CD4-positive, alpha-beta T cell (primary cell): ENCODE results near the gene SLC29A1. TPM values are rescaled to one million over a fixed set of nuclear protein-coding genes. Genes with fewer than 3 reads are reported as not detected.

Source experiments
- ATAC-seq: fragments of 200-7000 bp; cut with Tn5 transposase; one replicate; pipeline ENCODE4 v1.10.0; 2022; ENCODE audit warnings: mild to moderate bottlenecking; ENCODE audit not compliant: poor library complexity
- CTCF ChIA-PET: fragments of 350-600 bp; sonication (Branson Sonifier 250); formaldehyde crosslinking; loops from one replicate; lab custom pipeline; 2021; ENCODE audit warnings: antibody characterized with exemption, inconsistent platforms; lab: Charles Lee
- POLR2A ChIA-PET: fragments of 350-600 bp; sonication (Branson Sonifier 250); formaldehyde crosslinking; loops from one replicate; lab custom pipeline; 2021; ENCODE audit warnings: antibody characterized with exemption, inconsistent platforms; lab: Charles Lee
- DNase-seq, 14 experiments: peaks; one replicate each; pipeline ENCODE4 v3.0.0-alpha.2; 2013 to 2020; ENCODE audit warnings: mixed read lengths in 2 of 14
- H3K27ac ChIP-seq, 2 donors: one replicate each; pipeline versions ENCODE4 v1.5.1 to v1.7.0; 2013; ENCODE audit warnings: low read length in 2 of 2, low read depth in 1 of 2, mild to moderate bottlenecking in 1 of 2
- H3K27me3 ChIP-seq, 2 experiments: 1 replicate in 1 of 2; 2 replicates in 1 of 2; pipeline versions ENCODE4 v1.6.1 to v1.7.0; 2013; ENCODE audit warnings: low read length in 2 of 2, control low read depth in 1 of 2, mild to moderate bottlenecking in 1 of 2, moderate library complexity in 1 of 2; ENCODE audit not compliant: insufficient read depth in 2 of 2, control insufficient read depth in 1 of 2
- H3K36me3 ChIP-seq: one replicate; pipeline ENCODE4 v1.6.1; 2013; ENCODE audit warnings: low read length, control low read depth; ENCODE audit not compliant: insufficient read depth
- H3K4me1 ChIP-seq: one replicate; pipeline ENCODE4 v1.6.1; 2013; ENCODE audit warnings: low read length, control low read depth; ENCODE audit not compliant: insufficient read depth
- H3K4me3 ChIP-seq: one replicate; pipeline ENCODE4 v1.5.1; 2013; ENCODE audit warnings: mild to moderate bottlenecking, low read length, moderate library complexity
- H3K9me3 ChIP-seq, 2 experiments: 1 replicate in 1 of 2; 2 replicates in 1 of 2; pipeline versions ENCODE4 v1.6.1 to v1.7.0; 2013; ENCODE audit warnings: low read length in 2 of 2, mild to moderate bottlenecking in 2 of 2, control low read depth in 1 of 2, moderate library complexity in 1 of 2; ENCODE audit not compliant: control insufficient read depth in 1 of 2, insufficient read depth in 1 of 2
- H3K27ac Mint-ChIP-seq: one replicate; pipeline ENCODE4 v1.8.0; 2020; ENCODE audit warnings: mixed read lengths
- H3K27me3 Mint-ChIP-seq: one replicate; pipeline ENCODE4 v1.8.0; 2021; ENCODE audit warnings: mixed read lengths
- H3K36me3 Mint-ChIP-seq: one replicate; pipeline ENCODE4 v1.8.0; 2021; ENCODE audit warnings: low read depth, mixed read lengths
- H3K4me1 Mint-ChIP-seq: one replicate; pipeline ENCODE4 v1.8.0; 2021; ENCODE audit warnings: low read depth, mixed read lengths
- H3K4me3 Mint-ChIP-seq: one replicate; pipeline ENCODE4 v1.8.0; 2020; ENCODE audit warnings: mild to moderate bottlenecking, mixed read lengths
- H3K9me3 Mint-ChIP-seq: one replicate; pipeline ENCODE4 v1.8.0; 2020; ENCODE audit warnings: mixed read lengths
- intact Hi-C, 2 experiments: fragments of 100-400 bp; cut with DNase I in 1 of 2; cut with micrococcal nuclease in 1 of 2; formaldehyde crosslinking; loops; one replicate each; pipeline versions ENCODE4 v1.15.1 to v1.9.0; 2023 to 2025; cut with DNase I, micrococcal nuclease
- total RNA-seq, 174 experiments: library from RNA in 2 of 174; stranded (reverse) in 2 of 174; gene quantifications; one replicate each; pipeline ENCODE4 v1.2.3 and lab custom pipeline; 2021 to 2026
- TF ChIP-seq, protein P1 (sequence below): fragments of 200-600 bp; IDR thresholded peaks from one replicate; pipeline ENCODE4 v1.8.0; 2022; ENCODE audit warnings: antibody characterized with exemption, mild to moderate bottlenecking

SLC29A1 gene
- total RNA-seq, 2 experiments from 2014 or later: 0.67 to 1.3 TPM

DNA sequence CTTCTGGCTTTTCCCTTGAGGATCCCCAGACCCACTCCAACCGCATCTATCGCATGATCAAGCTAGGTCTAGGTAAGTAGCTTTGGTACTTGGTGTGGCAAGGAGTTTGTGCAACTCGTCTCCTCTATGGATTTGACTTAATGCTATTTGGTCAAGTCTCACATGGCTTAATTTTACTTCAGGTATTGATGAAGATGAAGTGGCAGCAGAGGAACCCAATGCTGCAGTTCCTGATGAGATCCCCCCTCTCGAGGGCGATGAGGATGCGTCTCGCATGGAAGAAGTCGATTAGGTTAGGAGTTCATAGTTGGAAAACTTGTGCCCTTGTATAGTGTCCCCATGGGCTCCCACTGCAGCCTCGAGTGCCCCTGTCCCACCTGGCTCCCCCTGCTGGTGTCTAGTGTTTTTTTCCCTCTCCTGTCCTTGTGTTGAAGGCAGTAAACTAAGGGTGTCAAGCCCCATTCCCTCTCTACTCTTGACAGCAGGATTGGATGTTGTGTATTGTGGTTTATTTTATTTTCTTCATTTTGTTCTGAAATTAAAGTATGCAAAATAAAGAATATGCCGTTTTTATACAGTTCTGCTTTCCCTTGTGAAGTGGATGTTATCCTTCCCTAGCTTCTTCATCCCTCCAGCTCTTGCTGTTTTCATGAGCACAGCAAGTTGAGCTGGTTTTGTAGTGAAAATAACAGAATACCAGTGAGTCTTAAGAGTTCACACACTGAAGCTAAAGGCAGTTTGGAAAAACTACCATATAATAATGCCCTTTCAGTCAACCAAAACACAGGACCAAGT lies 30.1 kb downstream of the SLC29A1 start:
- ChIA-PET POLR2A (interaction anchor here (0.9 to 4.0 kb wide), 4 partner anchors 7 to 68 kb away, joined by 3 to 135 read pairs (median 6); partner anchors contain the start of gene HSP90AB1), CTCF (interaction anchor here (0.9 to 1.0 kb wide), 2 partner anchors 17 to 59 kb away, joined by 3 to 4 read pairs; partner anchors contain the start of genes AARS2 and TMEM151B)
- ATAC-seq (peak; percentile 27), DNase-seq (peak in 13 of 14 experiments; percentile 38 to 77 (median 51))
- Histone ChIP-seq H3K9me3 (no peaks in the 10 kb centered on the region), H3K36me3 (peaks cover 76% of the 10 kb centered on the region), H3K4me1 (peaks cover 54% of the 10 kb centered on the region), H3K27me3 (no peaks in the 10 kb centered on the region), H3K4me3 (no peak overlapping the region), H3K27ac (no peak overlapping the region)
- intact Hi-C loops: no loop called here
- Mint-ChIP-seq H3K4me1 (peaks cover 77% of the 10 kb centered on the region), H3K4me3 (peak overlapping the region; percentile 5), H3K27ac (peak overlapping the region; percentile 2), H3K27me3 (no peaks in the 10 kb centered on the region), H3K9me3 (no peaks in the 10 kb centered on the region), H3K36me3 (peaks cover 85% of the 10 kb centered on the region)
- TF ChIP-seq, protein P1, sequence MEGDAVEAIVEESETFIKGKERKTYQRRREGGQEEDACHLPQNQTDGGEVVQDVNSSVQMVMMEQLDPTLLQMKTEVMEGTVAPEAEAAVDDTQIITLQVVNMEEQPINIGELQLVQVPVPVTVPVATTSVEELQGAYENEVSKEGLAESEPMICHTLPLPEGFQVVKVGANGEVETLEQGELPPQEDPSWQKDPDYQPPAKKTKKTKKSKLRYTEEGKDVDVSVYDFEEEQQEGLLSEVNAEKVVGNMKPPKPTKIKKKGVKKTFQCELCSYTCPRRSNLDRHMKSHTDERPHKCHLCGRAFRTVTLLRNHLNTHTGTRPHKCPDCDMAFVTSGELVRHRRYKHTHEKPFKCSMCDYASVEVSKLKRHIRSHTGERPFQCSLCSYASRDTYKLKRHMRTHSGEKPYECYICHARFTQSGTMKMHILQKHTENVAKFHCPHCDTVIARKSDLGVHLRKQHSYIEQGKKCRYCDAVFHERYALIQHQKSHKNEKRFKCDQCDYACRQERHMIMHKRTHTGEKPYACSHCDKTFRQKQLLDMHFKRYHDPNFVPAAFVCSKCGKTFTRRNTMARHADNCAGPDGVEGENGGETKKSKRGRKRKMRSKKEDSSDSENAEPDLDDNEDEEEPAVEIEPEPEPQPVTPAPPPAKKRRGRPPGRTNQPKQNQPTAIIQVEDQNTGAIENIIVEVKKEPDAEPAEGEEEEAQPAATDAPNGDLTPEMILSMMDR: peak; percentile 65

GRCh38 chr6:44254191-44255104 lies 31.1 kb downstream of the SLC29A1 start:
- H3K4me3 Mint-ChIP-seq: peak overlapping the region; percentile 82
- Histone ChIP-seq H3K9me3 (no peaks in the 10 kb centered on the region), H3K4me3 (no peak overlapping the region), H3K27me3 (no peaks in the 10 kb centered on the region), H3K27ac (no peak overlapping the region), H3K4me1 (peaks cover 45% of the 10 kb centered on the region), H3K36me3 (peaks cover 75% of the 10 kb centered on the region)
- ChIA-PET POLR2A (interaction anchor here (0.9 to 4.0 kb wide), 6 partner anchors 8 to 69 kb away, joined by 3 to 135 read pairs (median 6); partner anchors contain the start of gene HSP90AB1), CTCF (interaction anchor here (0.9 to 2.6 kb wide), 3 partner anchors 16 to 59 kb away, joined by 3 to 9 read pairs (median 4); partner anchors contain the start of genes AARS2 and TMEM151B)
- H3K4me1 Mint-ChIP-seq: peaks cover 68% of the 10 kb centered on the region
- TF ChIP-seq, protein P1: no peak
- intact Hi-C loops: loop anchor here (5.0 kb wide), 3 partner anchors 32 to 127 kb away; partner anchors contain the start of genes SLC29A1 (in 2 of the 2), MRPL14 (in 1 of the 2) and TMEM63B (in 1 of the 2)
- ATAC-seq: no peak
- no peaks in the 10 kb centered on the region for H3K27me3 Mint-ChIP-seq
- H3K27ac Mint-ChIP-seq: peak overlapping the region; percentile 60
- H3K36me3 Mint-ChIP-seq: peaks cover 81% of the 10 kb centered on the region
- H3K9me3 Mint-ChIP-seq: no peaks in the 10 kb centered on the region
- peak in 1 of 14 experiments; percentile 16 for DNase-seq
